ENCODE data around the gene IRAK2.

The IRAK2 gene

DNA sequence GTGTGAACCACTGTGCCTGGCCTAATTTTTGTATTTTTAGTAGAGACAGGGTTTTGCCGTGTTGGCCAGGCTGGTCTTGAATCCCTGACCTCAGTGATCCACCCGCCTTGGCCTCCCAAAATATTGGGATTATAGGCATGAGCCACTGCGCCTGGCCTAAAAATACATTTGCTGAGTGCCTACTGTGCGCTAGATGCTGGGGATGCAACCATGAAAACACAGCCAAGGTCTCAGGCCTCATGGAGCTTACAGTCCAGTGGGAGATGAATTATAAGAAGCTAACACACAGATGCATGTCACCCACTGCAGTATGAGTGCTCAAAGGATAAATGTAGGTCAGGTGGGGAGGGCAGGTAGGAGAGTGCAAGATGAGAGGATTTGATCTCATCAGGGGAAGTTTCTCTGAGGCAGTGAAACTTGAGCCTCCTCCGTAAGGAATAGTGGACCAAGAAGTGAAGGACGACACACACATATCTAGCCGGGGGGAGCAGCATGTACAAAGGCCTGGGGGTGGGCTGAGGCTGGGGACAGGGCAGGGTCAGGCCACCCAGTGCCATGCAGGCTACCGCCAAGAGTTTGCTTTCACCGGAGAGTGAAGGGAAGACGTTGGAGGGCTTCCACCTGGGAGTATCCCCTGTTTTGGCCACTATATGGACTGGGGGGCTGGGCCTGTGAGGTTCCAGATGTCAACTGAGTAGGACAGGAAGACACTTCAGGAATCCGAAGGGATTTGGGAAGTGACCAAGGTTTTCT is 24.3 kb downstream of the IRAK2 start:
- ChIA-PET CTCF (no interaction called here), POLR2A (ENCODE audit: low non-redundant PET) (no interaction called here)
- TF ChIP-seq, protein P1, sequence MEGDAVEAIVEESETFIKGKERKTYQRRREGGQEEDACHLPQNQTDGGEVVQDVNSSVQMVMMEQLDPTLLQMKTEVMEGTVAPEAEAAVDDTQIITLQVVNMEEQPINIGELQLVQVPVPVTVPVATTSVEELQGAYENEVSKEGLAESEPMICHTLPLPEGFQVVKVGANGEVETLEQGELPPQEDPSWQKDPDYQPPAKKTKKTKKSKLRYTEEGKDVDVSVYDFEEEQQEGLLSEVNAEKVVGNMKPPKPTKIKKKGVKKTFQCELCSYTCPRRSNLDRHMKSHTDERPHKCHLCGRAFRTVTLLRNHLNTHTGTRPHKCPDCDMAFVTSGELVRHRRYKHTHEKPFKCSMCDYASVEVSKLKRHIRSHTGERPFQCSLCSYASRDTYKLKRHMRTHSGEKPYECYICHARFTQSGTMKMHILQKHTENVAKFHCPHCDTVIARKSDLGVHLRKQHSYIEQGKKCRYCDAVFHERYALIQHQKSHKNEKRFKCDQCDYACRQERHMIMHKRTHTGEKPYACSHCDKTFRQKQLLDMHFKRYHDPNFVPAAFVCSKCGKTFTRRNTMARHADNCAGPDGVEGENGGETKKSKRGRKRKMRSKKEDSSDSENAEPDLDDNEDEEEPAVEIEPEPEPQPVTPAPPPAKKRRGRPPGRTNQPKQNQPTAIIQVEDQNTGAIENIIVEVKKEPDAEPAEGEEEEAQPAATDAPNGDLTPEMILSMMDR (conservative IDR thresholded peaks at IDR 0.05; ENCODE audit: low read depth): no peak
- DNase-seq (ENCODE audit: low spot score): no peak
- peak overlapping the region; percentile 98 for H3K27ac ChIP-seq

DNA sequence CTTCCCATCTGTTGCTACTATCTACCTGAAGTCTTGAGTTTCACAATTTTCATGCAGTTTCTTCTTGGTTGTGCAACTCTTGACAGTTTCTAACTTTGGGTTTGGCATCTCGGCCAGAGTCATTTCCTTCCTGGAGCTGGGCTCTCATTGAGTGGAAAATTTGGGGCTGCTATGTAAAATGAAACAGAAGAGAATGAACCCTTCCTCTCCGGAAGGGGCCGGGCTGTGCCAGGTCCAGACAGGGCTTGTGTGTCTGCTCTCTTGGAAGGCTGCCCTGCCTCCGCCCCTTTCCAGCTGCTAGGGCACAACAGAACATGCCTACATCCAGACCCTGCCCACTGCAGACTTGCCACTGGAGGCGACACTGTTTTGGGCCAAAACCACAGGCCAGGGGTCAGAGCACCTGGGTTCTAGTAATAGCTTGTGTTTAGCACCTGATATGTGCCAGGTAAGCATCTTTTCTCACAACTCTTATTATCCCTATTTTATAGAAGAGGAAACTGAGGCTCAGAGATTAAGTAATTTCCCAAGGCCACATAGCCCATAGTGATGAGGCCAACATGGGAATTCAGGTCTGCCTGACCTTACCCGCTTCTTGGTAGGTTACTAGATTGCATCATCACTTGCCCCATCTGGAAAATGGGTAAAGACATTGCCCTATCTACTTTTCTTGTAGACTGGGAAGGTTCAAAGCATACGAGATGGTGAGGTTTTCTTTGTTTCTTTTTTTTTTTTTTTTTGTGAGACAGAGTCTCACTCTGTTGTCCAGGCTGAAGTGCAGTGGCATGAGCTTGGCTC is 25.0 kb downstream of the IRAK2 start:
- TF ChIP-seq, protein P1 (conservative IDR thresholded peaks at IDR 0.05; ENCODE audit: low read depth): no peak; the same call in 1 of the 2 replicates
- peak; percentile 90 for DNase-seq (ENCODE audit: low spot score)
- H3K27ac ChIP-seq: peak overlapping the region; percentile 98
- ChIA-PET CTCF (interaction anchor here (0.6 to 1.0 kb wide), 2 partner anchors 16 to 21 kb away, joined by 3 read pairs; no protein-coding TSS in a partner anchor), POLR2A (ENCODE audit: low non-redundant PET) (no interaction called here)

DNA sequence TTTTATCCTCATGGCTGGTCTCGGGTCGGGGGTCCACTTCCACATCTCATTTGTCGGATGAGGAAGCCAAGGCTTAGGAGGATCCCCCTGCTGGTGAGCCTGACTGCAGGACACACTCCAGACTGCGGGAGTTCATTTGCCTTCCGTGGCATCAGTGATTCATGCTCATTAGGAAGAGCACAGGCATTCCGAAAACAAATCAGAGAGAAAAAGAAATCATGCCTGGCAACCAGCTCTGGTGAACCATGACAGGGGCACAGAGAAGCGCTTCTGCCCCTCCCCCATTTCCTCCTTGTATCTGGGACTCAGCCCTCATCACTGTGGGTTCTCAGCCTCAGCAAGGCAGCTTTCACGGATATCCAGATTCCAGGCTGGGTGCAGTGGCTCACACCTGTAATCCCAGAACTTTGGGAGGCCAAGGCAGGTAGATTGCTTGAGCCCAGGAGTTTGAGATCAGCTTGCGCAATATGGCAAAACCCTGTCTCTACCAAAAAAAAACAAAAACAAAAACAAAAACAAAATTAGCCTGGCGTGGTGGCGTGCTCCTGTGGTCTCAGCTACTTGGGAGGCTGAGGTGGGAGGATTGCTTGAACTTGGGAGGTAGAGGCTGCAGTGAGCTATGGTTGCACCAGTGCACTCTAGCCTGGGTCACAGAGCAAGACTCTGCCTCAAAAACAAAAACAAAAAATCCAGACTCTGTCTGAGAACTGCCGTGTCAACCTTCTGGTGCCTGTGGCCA is 28.4 kb downstream of the IRAK2 start:
- ChIA-PET POLR2A (ENCODE audit: low non-redundant PET) (interaction anchor here (0.6 kb wide), 1 partner anchor 48 kb away, joined by 6 read pairs; no protein-coding TSS in a partner anchor), CTCF (interaction anchor here (0.6 to 0.8 kb wide), 4 partner anchors 21 to 64 kb away, joined by 3 to 10 read pairs (median 5); partner anchors contain the start of gene IRAK2)
- peak overlapping the region; percentile 92 for H3K27ac ChIP-seq
- TF ChIP-seq, protein P1 (conservative IDR thresholded peaks at IDR 0.05; ENCODE audit: low read depth): no peak; the same call in 1 of the 2 replicates
- DNase-seq (ENCODE audit: low spot score): peak; percentile 57

DNA sequence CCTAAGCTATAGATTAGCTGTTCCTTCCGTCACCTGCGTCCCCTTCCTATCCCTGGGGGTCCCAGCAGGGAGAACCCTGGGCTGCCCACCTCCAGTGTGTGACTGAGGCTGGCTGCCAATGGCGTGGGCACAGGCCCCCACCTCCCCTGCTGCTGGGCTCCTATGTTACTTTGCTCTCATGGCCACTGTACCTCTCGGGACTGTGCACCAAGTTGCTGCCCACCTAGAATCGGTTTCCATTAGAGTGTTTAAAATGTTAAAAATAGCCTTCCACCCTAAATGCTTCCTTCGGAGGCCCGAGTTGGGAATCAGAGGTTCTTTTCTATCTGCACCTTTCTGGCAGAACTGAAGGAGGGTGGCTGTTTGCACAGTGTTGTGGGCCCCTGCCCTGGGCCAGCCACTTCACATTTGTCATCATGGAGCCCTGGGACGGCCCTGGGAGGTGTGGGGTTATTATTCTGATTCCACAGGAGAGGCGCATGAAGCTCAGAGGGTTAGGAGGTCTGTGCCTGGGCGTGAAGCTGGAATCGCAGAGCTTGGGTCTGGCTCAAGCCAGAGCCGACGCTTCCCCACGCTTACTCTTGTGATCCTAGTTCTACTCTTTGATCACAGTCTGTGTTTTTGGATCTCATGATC is 29.1 kb downstream of the IRAK2 start:
- DNase-seq (ENCODE audit: low spot score): no peak
- TF ChIP-seq, protein P1 (conservative IDR thresholded peaks at IDR 0.05; ENCODE audit: low read depth): no peak
- ChIA-PET CTCF (interaction anchor here (0.6 to 0.7 kb wide), 2 partner anchors 29 to 44 kb away, joined by 3 to 10 read pairs; partner anchors contain the start of gene IRAK2), POLR2A (ENCODE audit: low non-redundant PET) (no interaction called here)
- H3K27ac ChIP-seq: peak overlapping the region; percentile 92

DNA sequence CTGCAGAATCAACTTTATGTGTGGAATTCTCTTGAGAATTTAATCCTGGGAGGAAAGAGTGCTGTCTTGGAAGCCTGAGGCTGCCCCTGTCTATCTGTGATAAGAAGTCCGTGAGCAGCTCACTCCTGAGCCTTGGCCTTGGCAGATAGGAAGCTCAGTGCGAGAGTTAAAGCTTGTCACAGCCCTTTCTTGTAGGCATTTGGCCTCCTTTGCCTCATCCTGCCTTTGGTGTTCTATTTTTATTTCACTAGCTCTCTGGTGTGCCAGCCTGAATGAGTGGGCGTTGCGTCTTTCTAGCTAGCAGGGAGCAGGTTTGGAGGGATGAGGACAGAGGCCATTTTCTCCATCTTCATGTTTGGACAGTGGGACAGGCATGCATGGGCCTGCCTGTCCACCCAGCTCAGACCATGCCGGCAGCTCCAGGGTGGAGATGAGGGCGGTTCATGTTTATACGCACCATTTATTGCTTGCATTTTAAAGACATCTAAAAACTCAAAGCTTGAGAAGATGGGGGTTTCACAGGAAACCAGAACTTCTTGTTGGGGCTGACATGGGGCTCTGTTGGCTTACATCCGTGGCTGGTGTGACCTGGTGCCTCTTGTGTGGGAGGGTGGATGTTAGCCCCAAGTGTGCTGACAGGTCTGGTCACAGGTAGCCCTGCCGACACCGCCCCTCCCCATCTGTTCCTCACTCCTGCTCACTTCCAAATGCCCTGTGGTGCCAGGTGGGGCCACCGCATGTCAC is 29.8 kb downstream of the IRAK2 start:
- CTCF ChIA-PET: no interaction called here
- peak overlapping the region; percentile 92 for H3K27ac ChIP-seq
- peak; percentile 37 for DNase-seq (ENCODE audit: low spot score)
- TF ChIP-seq, protein P1 (conservative IDR thresholded peaks at IDR 0.05; ENCODE audit: low read depth): no peak
- POLR2A ChIA-PET (ENCODE audit: low non-redundant PET): no interaction called here

Data from RWPE1 (cell line).